Measurements from ENCODE around the gene PIEZO2.

The PIEZO2 gene

DNA sequence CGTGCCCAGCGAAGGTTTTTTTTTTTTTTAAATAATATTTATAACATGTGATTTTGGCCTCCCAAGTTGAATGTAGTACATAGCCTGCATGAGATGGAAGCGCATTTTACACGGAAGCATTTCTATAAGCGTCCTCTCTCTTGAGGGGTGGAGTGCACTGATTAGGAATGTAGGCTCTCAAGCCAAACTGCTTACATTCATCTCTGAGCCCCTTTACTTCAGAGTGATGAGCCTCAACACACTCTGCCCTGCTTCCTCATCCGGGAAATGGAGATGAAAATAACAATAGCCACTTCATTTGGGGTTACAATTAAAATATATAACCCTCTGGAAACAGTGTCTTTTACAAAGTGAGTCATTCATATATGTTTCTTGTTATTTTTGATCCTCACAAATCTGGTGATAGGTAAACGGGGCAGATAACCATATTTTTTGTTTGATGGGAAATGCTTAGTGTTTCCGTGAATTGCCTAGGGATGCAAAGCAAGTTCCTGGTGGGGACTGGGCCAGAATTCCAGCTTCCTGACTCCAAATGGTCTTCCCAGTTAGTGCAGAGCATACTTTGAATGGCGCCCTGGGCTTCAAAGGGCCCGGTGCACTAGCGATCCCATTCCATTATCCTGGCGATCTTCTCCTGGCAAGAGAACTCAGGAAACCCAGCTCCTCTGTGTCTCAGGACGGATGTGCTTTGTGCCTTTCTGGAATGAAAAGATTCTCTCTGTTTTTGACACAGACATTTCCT lies 124.3 kb downstream of the PIEZO2 start:
- DNase-seq, result no peak

DNA sequence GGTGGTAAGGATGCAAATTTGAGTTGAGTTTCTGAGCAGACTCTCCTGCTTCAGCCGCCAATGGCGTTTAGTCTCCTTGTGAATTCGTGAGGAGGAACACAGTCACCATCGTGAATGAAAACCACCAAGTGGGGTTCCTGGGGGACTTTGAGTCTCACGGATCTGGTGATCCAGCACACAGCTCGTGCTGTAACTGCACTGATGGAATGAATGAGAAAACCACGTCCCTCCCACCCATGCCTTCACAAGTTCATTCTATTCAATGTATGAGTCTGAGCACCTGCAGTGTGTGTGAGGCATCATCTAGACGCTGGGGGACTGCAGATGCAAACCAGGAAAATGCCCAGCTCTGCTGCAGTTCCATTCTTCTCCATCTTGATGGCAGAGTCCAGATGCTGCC lies 127.9 kb downstream of the PIEZO2 start:
- no peak for DNase-seq

DNA sequence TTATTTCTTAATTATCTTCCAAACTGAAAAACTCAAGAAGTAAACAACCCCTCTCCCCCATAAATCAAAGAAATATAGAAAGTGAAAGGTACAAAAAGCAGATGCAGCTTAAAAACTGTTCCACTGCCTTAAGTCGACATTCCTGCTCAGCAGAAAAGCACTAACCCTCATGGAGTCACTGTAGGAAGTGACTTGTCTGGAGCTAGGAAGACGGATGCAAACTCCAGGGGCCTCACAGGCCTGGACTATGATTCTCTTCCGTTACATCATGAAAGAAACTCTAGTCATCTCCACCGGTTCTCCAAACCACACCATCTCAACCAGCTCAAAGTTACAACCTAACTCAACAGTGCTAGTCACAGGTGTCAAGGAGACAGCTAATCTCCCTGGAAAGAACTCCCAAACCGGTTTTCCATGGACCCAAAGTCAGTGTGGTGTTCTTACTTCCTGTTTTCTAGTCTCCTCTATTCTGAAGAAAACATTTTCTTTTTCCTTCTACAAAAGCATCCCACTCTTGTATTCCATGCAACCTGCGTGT lies 128.4 kb downstream of the PIEZO2 start:
- no peak for DNase-seq

DNA sequence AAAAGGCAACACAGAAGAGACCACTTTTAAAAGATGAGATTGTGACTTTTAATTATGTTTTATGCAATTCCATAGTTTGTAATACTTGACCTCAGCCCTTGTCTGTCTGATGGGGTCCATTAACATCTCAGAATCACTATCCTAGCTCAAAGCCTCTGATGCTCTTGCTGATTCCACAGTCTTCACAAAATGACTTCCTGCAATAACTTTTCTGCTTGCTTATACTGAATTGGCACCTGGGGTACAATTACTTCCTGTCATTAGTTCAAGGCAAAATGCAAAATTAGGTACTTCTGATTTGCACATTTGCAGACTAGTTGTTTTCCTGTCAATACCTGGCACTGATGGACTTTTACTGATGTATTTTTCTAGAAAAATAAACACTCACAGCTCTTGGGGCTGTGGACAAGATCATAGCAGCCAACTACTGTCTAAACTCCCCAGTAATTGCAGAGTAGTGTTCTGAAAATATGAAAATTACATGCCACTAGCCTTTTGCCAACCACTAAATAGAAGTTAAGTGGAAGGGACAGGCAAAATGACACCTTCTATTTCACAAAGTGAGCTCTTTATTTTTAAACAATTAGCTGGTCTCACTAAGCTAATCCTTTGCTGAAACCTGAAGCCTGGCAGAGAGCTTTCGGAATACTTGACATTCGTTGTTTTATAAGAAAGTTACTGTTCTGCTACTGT lies 129.1 kb downstream of the PIEZO2 start:
- no peak for DNase-seq

DNA sequence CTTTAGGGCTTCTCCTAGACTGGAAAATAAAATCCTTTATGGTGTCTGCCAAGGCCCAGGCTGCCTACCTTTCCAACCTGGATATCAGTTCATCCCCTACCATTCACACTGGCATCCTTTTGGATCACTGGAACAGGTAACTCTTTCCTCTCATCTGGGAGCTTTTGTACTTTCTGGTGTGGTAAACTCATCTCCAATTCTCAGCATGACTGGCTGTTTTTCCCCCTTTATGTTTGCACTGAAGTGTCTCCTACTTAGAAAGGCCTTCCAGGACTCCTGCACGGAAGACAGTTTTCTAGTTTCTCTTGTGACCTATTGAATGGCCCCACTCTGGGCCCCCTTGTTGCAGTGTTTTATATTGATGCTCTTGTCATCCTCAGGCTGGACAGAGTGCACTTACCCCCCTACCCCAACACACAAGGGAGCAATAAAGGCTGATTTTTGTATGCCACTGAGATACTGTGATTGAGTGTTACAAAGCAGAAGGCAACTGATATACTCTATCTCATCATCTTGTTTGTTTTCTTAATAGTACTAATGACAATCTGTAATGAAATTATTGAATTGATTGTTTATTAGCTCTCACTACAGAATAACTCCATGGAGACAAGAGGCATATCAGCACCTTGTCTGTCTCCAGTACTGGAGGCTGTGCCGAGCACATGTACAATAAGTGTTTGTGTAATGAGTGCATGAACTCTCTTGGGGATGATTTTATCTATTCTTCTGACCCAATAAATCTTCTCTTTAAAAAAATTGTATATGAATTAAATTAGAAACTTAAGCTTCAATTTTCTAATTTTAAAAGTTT lies 129.9 kb downstream of the PIEZO2 start:
- DNase-seq, result no peak

DNA sequence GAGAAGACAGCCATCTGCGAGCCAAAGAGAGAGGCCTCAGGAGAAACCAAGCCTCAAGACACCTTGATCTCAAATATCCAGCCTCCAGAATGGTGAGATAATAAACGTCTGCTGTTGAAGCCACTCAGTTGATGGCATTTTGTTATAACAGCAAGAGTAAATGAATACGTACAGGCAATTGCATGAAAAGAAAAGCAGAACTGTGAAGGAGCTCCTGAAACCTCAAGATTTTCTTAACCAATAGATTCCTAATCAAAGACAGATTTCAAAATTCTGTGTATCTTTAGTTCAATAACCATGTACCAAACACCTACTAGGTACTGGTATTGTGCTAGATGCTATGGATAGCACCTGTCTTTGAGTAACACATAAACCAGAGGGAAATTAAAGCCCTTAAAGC lies 139.5 kb downstream of the PIEZO2 start:
- DNase-seq, result no peak

DNA sequence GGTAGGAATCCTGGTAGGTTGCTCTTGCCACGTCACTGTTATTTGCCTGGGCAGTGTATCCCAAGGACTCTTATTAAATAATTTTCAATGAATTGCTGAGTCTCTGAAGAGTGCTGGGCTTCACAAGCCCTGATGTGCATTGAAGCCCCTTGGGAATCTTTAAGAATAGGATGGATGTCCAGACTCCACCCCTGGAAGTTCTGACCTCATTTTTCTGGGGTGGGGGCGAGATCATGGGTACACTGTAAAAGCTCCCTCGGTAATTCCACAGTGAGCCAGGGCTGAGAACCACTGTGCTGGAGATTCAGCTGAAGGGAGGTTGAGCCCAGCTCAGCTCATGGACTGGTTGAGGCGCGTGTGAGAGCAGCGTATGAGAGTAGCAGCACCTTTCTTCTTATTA lies 140.2 kb downstream of the PIEZO2 start:
- DNase-seq, result no peak

DNA sequence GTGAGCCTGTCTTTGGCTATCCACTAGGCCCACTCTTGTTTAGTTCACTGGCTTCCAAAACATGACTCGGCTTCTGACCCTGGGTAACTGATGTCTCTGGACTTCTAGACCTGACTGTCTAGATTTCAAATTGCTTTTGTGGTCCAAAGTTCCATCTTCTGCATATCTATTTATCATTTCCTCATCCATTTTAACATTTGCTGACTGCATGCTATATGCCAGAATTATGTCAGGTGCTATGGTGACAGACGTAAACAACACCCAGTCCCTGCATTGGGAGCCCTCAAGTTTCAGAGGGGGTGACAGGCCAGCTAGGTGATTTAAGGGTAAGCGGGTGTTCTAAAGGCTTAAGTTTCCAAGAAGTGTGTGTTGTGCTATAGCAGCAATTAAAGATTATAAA lies 140.9 kb downstream of the PIEZO2 start:
- no peak for DNase-seq

DNA sequence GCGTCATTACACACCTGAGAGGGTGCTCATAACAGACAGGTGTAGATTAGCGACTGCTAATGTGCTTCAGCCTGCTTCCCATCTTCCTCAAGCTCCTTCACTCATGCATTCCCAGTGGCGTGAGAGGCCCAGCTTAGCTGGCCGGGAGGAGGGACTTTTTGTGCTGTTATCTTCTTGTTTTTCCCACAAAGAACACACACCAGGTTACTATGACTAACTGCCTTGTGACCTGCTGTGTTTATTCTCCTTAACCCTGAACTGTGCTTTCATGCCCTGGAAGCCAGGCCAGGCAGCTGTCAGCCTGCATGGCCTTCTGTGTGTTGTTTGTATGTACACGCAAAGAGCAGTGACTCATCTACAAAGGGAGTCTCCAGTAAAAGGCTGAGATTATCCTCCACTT lies 143.8 kb downstream of the PIEZO2 start:
- DNase-seq, result no peak

DNA sequence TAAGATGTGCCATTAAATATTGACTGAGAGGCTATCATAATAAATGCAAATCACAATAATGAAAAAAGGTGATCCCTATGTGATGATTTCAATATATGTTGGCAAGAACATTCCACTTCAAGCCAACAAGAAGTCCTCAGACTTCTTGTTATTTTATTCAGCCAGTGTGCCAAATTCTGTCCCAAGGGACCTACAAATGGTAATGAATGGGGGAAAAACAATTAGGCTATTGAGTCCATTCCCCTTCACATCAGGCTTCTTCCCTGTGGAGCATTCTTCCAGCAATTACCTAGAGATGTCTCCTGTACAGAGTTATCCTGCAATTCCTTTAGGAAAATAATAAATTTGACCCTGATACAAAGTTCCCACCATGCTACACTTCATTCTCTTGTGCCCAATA lies 144.4 kb downstream of the PIEZO2 start:
- no peak for DNase-seq

DNA sequence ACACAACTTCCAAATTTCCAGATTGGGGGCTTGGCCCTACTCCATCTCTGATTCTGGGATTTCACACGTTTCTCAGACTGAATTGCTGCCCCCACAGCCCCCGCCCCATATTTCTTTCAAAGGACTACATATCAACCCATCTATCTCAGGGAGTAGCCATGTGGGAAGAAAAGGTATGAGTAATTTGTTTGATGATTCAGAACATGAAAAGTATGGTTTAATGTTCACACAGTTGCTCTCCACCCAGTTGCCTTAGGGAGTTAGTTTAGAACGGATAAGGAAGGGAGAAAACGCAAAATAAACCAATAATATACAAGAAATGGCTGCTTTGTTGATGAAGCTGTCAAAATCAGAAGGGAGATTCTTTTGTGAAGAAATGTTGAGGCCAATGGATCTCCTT lies 145.1 kb downstream of the PIEZO2 start:
- DNase-seq, result no peak

DNA sequence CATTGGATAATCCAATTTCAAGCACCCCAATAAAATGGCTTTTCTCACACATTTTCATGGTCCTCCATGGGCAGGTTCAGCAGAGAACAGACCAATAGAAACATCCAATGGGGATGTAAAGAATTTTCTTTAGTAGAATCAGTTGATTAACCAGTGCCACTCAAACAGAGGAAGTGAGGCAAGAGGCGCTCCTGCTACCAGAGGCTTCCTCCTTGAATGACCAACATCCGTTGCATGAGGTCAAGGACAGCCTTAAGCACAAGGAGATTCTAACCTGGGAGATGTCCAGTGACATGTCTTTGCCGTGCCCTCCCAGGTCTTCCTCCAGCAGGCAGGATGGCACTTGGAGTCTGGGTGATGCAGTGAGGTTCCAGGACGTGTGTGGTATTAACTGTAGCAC lies 146.6 kb downstream of the PIEZO2 start:
- DNase-seq, result no peak

DNA sequence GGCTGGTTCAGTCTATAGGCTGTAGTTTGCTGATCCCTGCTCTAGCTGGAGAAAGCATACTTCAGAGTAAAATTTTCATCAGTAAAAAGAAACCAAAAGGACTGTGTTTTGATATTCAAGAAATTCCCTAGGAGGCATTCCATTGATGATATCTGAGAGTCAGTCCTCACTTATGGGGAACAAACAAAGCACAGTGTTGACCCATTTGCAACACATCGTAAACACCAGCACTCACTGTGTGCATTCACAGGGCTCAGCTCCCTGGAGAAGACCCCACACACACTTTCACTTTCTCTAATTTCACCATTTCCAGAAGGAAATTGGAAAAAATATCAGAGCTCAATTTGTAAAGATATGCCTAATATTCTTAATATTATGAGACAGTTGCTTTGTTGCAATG lies 147.1 kb downstream of the PIEZO2 start:
- DNase-seq, result no peak

DNA sequence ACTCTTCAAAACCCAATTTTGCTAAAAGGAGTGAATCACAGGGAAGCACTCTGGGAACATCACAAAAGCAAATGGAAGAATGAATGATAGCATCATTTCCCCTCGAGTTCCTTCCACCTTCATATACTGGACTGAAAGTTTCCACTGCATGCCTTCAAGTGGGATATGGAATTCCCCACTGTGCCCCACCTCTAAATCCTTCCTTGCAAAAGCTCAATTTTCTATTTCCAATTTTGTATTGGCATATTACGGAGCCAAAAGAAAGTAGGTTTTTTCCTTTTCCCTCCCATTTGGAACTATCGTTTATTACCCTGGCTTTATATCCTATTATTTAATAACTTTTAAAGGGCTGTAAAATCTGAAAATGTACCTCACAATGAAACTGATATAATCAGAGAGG lies 149.3 kb downstream of the PIEZO2 start:
- no peak for DNase-seq

DNA sequence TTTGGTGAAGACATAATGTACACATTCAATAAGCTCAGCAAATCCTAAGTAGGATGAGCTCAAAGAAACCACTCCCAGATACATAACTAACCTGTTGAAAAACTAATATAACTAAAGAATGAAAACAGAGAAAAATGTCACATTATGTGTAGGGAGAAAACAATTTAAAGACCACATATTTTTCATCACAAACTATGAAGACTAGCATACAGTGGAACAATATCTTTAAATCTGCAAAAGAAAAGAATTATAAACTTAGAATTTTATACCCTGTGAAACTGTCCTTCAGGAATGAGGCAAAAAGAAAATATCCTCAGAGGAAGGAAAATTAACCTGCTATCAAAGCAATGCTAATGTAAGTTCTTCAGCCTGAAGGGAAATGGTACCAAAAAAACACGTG lies 151.5 kb downstream of the PIEZO2 start:
- no peak for DNase-seq

DNA sequence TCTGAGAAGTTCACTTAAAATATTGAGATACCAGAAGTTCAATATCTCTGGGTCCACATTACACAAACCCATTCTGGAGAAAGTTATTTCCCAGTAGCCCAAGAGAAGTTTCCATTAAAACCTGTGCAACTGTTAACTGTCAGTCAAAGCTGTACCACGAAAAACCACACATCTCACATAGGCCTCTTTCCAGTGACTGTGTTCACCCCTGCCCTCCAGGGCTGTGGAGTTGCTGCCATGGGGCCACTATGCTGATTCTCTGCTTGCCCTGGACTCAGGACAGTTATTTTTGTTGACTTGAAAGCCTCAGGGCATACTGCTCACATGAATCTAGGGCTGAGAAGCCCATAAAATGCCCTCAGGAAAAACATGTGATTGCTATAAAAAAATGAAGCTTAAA lies 153.8 kb downstream of the PIEZO2 start:
- DNase-seq, result no peak

DNA sequence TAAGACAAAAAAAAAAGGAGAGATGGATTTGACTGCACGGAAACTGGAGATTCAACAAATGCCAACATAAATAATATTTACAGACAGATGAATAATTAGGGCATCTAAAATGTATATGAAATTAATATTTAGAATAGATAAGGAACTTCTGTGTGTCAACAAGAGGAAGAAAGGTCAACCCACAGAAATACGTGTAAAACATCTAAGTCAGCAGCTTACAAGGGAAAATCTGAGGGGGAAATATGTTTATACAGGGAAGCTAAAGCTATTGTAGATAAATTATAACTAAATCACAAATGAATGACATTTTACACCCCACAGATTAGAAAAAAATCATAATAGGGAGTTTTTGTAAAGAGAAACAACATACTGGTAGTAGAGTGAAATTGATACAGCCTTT lies 159.9 kb downstream of the PIEZO2 start:
- DNase-seq, result no peak

DNA sequence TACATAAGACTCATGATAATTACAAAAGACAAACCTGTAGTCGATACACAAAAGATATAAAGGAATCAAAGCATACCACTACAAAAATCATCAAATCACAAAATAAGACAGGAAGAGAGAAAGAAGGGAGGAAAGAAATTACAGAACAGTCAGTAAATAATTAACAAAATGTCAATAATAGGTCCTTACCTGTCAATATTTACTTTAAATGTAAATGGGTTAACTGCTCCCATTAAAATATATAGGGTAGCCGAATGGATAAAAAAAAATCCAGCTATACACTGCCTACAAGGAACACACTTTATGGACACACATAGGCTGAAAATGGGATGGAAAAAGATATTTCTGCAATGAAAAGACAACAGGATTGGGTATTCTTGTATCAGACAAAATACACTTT lies 163.7 kb downstream of the PIEZO2 start:
- DNase-seq, result no peak

DNA sequence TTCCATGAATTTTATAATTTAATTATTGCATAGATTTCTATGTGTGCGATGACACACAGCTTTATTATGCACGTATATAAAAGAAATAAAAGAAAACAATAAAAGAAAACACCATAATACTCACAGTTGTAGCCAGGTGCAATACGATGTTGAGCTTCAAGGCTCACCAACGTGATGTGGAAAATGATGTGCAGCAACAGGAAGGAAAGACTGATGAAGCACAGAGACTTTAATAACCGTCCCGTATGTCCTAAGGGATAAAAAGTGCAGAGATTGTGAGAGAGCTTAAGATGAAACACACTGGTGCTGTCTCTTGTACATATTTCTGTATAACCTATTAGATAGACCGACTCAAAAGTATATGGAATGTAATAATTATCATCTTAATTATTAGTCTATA lies 170.0 kb downstream of the PIEZO2 start:
- no peak for DNase-seq

DNA sequence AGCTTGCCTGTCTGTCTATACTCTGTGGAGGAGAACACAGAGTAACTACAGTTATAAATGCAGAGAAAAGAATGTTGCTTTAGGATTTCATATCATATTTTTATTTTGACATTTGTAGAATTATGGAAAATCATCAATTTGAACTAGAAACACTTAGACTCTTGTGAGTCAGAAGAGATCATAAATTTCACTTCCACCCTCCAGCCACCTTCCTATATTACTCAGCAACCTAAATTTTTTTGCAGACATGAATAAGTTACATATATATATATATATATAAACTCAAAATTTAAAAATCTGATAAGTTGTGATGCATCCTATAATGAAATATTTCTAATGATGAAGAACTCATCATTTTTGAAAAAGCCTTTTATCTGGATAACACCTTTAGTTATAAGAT lies 172.3 kb downstream of the PIEZO2 start:
- DNase-seq, result no peak

DNA sequence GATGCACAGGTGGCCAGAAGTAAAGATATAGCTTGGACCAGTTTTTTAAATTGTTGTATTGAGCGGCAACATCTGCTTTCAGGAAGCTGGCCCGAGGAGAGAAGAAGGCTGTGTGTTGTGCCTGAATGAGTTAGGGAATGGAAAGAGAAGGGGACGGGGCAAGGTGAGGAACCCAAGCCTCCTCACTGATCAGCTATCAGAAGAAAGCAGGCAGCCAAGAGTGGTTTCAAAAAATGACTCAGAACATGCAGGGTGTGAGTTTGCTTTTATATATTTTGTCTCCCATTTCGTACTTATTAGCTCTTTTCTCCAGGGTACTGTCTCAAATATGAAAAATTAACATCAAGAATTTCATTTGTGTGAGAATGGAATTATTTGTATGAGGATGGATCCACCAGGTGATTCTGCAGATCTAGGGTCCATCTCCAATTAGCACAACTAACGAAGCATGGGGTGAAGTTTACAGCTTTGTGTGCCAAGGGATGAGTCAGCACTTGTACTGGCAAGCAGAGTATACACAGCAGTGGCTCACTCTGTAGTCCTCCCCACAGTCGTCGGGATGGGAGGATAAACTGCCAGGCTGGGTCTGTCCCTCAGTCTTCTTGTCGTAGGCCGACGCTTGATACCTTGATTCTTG lies 175.7 kb downstream of the PIEZO2 start:
- no peak for DNase-seq

DNA sequence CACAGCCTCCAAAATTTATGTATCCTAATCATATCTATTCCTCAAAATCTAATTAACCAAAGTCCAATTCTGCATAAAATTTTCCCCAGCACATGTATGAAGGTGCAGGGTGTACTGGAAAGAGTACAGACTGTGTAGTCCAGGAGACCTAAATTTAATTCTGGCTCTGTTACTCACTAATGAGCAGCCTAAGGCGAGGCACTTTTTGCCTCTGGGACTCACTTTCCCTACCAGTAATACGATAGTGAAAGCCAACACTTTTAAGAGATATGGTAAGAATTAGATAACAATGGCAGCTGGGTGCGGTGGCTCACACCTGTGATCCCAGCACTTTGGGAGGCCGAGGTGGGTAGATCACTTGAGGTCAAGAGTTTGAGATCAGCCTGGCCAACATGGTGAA lies 177.7 kb downstream of the PIEZO2 start:
- no peak for DNase-seq

DNA sequence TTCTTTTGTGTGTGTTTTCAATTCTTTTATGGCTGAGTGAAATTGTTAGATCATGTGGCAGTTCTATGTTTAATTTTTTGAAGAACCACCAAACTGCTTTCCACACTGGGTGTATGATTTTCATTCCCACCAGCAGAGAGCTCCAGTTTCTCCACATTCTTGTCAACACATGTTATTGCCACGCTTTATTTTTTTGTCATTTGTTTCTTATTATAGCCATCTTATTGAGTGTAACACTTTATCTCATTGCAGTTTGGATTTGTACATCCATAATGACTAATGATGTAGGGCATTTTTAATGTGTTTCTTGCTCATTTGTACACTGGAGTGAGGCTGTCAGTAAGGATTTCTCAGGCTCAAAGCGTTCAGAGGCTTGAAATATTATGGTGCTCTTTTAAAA lies 184.2 kb downstream of the PIEZO2 start:
- DNase-seq, result no peak

Data from NCI-H1436 (cell line).